ENCODE results near the gene DPYD. TPM values are rescaled to one million over a fixed set of nuclear protein-coding genes. Genes with fewer than 3 reads are reported as not detected.

The DPYD gene
- total and polyA plus RNA-seq, 7 donors: 2.5 to 7.3 (median 5.1) TPM

DNA sequence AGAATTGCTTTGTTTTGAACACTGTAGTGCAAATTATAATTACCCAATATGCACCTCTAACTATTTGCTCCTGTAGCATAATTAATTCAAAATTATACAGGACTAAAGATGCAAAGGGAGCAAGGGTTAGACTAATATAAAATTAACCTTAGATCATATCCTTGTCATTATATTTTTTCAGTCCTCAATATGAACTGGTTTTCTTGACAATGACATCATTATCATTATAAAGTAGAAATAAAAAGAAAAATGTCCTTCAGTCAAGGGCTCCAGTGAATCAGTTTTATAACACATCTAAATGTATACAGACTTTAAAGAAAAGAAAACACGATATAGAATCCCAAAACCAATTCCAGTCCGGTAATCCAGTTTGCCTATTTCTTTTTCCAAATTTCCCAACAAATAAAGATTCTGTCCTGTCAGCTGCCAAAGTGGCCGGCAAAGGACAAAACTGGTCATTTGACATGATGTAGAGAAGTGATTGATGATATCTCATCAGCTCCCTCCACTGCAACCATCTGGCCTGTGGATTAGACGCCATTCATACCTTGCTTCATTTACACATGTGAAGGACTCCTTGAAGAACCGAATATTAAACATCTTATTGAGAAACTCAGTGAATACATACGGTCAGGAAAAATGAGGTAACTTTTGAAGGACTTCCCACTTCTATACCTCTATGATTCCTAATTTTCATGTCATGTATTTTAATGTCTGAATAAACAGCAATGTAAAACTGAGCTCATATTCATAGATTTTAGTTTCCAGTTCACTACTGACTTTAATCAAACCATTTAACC, 15.5 kb downstream of the DPYD start:
- intact Hi-C loops (cut with DNase I): no loop called here
- Histone ChIP-seq H3K27me3 (ENCODE audit: insufficient read depth in 3 of 3, low read length in 2 of 3) (no peaks in the 10 kb centered on the region), H3K4me1 (peaks cover 22% of the 10 kb centered on the region), H3K27ac (no peak overlapping the region), H3K4me3 (no peak overlapping the region), H3K36me3 (ENCODE audit: insufficient read depth in 1 of 2, low read depth in 1 of 2) (no peaks in the 10 kb centered on the region), H3K9me3 (no peaks in the 10 kb centered on the region)
- WGBS, 3 donors: 81 to 84% (median 81%) methylated on average over 6 of the region's 6 CpGs
- DNase-seq (no peak), ATAC-seq (no peak)
- TF ChIP-seq, protein P1, sequence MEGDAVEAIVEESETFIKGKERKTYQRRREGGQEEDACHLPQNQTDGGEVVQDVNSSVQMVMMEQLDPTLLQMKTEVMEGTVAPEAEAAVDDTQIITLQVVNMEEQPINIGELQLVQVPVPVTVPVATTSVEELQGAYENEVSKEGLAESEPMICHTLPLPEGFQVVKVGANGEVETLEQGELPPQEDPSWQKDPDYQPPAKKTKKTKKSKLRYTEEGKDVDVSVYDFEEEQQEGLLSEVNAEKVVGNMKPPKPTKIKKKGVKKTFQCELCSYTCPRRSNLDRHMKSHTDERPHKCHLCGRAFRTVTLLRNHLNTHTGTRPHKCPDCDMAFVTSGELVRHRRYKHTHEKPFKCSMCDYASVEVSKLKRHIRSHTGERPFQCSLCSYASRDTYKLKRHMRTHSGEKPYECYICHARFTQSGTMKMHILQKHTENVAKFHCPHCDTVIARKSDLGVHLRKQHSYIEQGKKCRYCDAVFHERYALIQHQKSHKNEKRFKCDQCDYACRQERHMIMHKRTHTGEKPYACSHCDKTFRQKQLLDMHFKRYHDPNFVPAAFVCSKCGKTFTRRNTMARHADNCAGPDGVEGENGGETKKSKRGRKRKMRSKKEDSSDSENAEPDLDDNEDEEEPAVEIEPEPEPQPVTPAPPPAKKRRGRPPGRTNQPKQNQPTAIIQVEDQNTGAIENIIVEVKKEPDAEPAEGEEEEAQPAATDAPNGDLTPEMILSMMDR (IDR thresholded peaks at IDR 0.05): no peak

DNA sequence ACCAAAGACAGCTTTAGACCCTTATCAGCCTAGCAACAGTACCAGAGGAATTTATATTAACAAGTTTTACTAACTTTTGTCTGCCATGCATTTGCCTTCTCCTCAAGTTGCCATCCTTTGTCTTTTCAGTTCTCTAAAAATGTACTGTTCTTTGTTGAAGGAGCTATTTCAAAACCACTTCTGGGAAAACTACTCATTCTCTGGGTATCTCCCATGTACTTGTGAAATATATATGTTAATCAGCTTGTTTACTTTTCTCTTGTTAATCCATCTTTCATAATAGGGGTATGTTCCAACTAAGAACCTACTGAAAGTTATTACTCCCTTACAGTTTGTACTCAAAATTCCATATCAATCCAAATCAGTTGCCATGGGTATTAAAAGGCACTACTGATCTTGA, 16.3 kb downstream of the DPYD start:
- Histone ChIP-seq H3K4me3 (no peak overlapping the region), H3K27me3 (ENCODE audit: insufficient read depth in 3 of 3, low read length in 2 of 3) (no peaks in the 10 kb centered on the region), H3K9me3 (no peaks in the 10 kb centered on the region), H3K4me1 (peaks cover 22% of the 10 kb centered on the region), H3K36me3 (ENCODE audit: insufficient read depth in 1 of 2, low read depth in 1 of 2) (no peaks in the 10 kb centered on the region), H3K27ac (no peak overlapping the region)
- TF ChIP-seq, protein P1 (IDR thresholded peaks at IDR 0.05): no peak
- intact Hi-C loops (cut with DNase I): no loop called here
- DNase-seq (no peak), ATAC-seq (no peak)

DNA sequence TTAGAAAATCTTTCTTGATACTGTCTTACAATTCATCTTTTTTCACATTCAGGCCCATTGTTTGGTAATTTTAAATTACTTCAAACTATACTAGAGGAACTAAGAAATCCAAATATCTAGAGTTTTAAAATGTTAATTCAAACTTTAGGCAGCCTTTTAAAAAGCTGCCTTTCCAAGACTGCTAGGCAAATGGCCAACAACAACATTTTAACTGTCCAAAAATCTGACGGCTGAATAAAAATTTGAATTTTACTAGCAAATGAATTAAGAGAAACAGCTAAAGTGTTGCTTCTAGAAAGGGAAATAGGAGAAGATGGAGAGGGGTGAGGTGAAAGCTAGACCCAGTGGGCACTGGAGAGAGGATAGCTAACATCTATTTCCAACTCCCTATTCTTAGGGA, 17.2 kb downstream of the DPYD start:
- no peak overlapping the region for H3K4me3 ChIP-seq
- ATAC-seq: no peak
- no peaks in the 10 kb centered on the region for H3K27me3 ChIP-seq (ENCODE audit: insufficient read depth in 3 of 3, low read length in 2 of 3)
- no peaks in the 10 kb centered on the region for H3K36me3 ChIP-seq (ENCODE audit: insufficient read depth in 1 of 2, low read depth in 1 of 2)
- TF ChIP-seq, protein P1 (IDR thresholded peaks at IDR 0.05): no peak
- no peaks in the 10 kb centered on the region for H3K9me3 ChIP-seq
- no peak overlapping the region for H3K27ac ChIP-seq
- DNase-seq: no peak
- intact Hi-C loops (cut with DNase I): no loop called here
- WGBS, 3 donors: 17 to 35% (median 27%) methylated on average over 1 of the region's 1 CpG
- peaks cover 22% of the 10 kb centered on the region for H3K4me1 ChIP-seq

DNA sequence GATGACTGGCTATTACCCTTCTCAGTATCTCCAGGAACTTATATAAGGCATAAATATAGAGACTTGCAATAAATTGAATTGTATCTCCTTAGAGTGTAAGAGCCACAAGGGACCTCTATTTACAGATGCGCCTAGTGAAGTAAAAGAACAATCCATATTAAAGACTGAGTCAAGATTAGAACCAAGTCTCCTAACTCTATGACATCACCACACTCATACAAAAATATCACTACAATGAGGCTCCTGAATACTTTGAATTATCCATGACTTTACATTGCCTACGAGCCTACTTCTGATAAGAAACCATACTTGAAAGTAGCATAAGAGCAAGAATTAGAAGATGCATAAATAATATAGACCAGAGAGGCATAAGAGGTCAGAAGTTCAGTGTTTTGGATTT, 18.8 kb downstream of the DPYD start:
- intact Hi-C loops (cut with DNase I): no loop called here
- TF ChIP-seq, protein P1 (IDR thresholded peaks at IDR 0.05): no peak
- H3K27ac ChIP-seq: no peak overlapping the region
- no peak overlapping the region for H3K4me3 ChIP-seq
- H3K4me1 ChIP-seq: peaks cover 22% of the 10 kb centered on the region
- H3K9me3 ChIP-seq: peaks cover 3% of the 10 kb centered on the region
- H3K27me3 ChIP-seq (ENCODE audit: insufficient read depth in 3 of 3, low read length in 2 of 3): no peaks in the 10 kb centered on the region
- no peak for DNase-seq
- no peaks in the 10 kb centered on the region for H3K36me3 ChIP-seq (ENCODE audit: insufficient read depth in 1 of 2, low read depth in 1 of 2)
- ATAC-seq: no peak
- WGBS, 3 donors: 87 to 95% (median 93%) methylated on average over 2 of the region's 2 CpGs

Data from psoas muscle (tissue), 8 donors.